NCI-H345 (cell line): ENCODE results near the gene EPB41.
A peak's percentile ranks its signal among the peaks of the same experiment; 100 is the strongest.
"Not testable (repeated sequence)": the region's sequence is repeated elsewhere in the genome, so short reads cannot be mapped to it uniquely, and the experiment has no call there.

ENCODE experiments used
- DNase-seq: peaks from one replicate; lab custom pipeline; 2025; lab: John Stamatoyannopoulos, UW

Gene EPB41

DNA sequence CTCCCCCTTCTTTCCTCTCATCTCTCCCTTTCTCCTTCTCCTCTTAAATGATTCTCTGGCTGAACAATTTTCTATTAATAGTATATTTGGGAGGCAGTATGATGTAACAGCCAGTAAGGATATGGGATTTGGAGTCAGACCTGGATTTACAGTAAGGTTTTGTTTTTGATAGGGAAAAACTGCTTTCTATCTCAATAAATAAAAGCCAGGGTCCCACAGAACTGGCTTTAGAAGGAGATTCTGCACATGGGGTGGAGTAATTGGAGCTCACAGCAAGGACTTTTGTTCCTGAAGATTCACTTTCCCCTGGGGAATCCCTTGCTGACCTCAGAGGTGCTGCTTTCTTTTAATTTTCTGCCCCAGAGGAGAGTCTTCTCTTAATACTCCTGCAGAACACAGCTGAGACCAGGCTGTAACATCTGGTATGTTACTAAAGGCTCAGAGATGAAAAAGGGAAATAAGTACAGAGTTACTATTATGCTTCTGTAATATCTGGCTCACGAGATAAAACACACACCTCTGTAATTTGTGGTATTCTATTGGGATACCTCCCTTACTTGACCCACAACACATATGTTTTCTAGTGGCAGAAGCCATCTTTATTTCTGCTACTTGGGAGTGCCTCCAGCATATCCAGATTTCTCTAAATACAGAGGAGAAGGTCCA lies 13.4 kb downstream of the EPB41 start:
- DNase-seq: peak; percentile 26

DNA sequence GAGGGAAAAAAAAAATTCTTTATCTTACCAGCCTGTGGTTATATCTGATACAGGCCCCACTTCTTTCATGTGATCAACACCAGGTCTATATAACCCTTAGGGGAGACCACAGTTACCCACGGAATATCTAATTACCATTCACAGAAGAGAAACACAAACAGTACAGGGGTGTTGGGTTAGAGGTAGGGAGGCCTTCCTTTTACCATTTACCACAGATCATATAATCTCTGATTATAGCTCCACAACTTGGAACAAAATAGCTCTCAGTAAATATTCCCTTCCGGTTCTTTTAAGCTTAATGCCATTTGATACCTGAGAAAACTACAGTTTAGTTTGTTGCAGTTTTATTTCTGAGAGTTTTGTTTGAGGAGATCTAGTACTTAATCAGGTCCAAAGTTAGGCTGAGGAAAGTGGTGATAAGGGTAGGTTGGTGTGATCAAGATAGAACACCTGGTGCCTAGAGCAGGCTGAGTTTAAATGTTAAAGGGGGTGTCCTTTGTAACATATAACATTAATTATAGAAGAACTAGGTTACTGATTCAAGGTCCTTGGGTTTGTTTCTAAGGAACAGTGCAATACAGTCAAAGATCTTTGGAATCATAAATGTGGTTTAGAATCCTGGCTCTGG lies 14.1 kb downstream of the EPB41 start:
- DNase-seq: peak; percentile 28

DNA sequence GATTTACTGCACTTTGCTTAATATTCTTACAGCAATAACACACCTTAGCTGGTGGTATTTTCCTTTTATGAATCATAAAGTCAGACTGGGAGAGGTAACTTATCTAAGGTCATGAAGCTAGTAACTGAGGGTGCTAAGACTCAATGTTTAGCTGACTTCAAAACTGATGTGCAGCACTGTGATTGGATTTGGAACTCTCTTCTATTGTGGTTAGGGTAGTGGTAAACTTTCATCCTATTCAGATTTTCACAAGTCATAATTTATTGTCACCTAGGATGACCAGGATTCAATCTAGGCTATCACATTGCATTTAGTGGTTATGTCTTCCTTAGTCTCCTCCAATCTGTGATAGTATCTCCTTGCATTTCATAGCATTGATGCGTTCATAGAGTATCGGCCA lies 18.9 kb downstream of the EPB41 start:
- DNase-seq: no peak

DNA sequence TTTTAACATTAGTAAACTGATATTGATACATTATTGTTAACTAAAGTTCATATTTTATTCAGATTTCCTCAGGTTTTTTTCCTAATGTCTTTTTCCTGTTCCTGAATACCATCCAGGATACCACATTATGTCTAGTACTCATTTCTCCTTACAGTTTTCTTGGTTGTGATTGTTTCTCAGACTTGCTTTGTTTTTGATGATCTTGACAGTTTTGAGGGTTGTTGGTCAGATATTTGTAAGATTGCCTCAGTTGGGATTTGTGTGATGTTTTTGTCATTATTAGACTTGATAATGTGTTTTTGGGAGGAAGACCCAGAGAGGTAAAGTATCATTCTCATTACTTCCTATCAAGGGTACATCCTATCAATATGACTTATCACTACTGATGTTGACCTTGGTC lies 19.5 kb downstream of the EPB41 start:
- no peak for DNase-seq

DNA sequence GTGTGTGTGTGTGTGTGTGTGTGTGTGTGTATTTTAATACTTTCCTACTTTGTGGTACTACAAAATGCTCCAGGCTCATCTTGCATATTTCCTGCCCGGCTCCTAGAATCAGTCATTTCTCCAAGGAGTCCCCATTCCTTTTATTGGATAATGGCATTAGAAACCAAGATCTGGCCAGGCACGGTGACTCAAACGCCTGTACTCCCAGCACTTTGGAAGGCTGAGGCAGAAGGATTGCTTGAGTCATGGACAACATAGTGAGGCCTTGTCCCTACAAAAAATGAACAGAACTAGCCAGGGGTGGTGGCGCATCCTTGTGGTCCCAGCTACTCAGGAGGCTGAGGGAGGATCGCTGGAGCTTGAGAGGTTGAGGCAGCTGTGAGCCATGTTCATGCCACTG lies 20.3 kb downstream of the EPB41 start:
- no peak for DNase-seq

DNA sequence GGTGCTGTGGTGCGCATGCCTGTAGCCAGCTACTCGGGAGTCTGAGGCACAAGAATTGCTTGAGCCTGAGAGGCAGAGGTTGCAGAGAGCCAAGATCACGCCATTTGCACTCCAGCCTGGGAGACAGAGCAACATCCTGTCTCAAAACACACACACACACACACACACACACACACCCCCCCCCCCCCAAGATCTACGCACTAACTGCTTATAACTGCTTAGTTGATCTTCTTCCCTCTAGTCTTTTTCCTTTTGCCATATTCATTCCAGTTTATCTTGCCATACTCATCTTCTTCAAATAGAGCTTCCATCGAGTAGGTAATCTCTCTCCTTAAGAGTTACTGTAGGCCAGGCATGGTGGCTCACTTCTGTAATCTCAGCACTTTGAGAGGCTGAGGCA lies 20.9 kb downstream of the EPB41 start:
- DNase-seq: no peak

DNA sequence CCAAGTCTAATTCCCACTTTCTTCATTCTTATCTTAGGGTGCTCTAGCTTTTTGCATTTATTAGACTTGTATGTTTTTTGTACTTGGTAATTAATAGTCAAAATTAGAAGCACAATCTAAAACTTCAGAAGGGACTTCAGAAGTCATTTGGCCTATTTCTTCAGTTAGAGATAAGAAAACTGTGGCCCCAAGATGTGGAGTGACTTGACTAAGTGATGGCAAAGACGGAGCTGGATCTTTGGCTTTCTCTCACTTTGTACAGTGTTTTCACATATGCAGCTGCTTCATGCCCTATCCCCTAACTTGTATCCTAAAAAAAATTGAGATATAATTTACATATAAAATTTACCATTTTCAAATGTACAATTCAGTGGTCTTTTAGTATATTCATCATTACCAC lies 21.7 kb downstream of the EPB41 start:
- DNase-seq: no peak

DNA sequence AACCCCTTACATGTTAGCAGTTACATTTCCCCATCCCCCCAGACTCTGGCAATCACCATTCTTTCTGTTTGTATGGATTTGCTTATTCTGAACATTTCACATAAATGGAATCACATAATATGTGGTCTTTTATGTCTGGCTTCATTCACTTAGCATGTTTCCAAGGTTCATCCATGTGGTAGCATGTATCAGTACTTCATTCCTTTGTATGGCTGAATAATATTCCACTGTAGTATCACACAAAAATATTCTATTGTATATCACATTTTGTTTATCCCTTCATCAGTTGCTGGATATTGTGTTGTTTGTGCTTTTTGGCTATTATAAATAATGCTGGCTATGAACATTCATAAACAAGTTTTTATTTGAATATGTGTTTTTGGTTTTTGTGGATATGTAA lies 22.2 kb downstream of the EPB41 start:
- no peak for DNase-seq

DNA sequence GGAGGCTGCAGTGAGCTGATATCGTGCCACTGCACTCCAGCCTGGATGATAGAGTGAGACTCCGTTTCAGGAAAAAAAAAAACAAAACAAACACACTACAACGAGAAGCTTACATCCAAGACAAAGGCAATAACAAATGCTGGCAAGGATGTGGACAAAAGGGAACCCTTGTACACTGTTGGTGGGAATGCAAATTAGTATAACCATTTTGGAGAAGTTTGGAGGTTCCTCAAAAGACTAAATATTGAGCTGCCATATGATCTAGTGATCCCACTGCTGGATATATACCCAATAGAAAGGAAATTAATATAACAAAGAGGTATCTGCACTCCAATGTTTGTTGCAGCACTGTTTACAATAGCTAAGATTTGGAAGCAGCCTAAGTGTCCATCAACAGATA lies 29.2 kb downstream of the EPB41 start:
- not testable (repeated sequence) for DNase-seq

DNA sequence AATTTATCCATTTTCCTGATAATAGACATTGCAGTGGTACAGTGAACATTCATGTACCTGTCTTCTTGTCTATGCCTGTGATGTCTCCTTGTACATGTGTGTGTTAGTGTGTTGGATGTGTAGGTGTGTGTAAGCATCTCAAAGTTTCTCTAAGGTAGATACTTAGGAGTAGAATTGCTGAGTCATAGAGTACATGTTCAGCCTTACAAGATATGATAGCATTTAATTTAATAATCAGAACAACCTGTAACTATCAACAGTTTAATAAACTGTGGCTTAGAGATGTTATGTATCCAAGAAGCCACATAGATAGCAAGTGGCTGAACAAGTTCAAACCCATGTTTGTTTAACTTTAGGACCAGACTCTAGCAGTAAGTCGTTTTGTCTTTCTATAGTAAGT lies 35.6 kb downstream of the EPB41 start:
- DNase-seq: no peak

DNA sequence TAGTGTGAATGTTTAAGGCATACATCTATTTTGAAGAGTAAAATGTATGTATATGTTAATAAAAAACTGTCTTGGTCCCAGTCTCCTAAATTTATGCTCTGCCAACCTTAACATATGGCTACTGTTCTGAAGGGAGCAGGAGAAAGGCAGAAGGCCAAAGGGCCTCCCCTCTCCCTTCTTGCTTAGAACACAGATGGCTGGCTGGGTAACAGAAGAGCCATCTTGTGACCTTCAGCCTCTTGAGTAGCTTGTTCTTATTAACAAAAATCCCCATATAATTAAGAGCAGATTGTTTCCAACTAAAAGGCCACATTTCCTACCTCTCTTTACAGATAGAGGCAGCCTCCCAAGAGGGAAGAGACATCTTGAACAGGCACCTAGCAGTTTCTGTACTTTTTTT lies 36.1 kb downstream of the EPB41 start:
- DNase-seq: no peak

DNA sequence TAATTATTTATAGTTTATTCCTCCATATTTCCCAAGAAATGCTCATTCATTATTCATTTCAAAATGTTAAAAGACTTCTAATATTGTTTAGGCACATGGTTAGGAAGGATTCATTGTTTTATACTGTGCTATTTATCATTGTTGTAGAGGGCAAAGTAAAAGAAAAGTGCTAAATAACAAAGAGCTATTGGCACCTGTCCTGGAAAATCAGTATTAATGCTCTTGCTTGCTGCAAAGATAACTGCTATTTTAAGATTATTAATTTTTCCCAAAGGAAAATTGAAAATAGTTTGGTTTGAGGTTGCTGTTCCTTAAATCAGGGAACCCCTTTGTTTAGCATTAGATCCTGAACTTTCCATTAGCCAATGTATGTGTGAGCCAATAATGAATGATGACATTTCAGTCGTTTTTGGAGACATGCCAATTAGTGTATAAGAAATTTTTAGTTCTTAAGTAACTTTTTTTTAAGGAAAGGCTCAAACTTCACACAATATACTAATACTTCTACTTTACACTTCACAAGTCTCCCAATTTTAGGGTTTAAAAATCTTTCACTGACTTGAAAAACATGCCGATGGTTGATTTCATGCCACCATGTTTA lies 39.9 kb downstream of the EPB41 start:
- DNase-seq: no peak

DNA sequence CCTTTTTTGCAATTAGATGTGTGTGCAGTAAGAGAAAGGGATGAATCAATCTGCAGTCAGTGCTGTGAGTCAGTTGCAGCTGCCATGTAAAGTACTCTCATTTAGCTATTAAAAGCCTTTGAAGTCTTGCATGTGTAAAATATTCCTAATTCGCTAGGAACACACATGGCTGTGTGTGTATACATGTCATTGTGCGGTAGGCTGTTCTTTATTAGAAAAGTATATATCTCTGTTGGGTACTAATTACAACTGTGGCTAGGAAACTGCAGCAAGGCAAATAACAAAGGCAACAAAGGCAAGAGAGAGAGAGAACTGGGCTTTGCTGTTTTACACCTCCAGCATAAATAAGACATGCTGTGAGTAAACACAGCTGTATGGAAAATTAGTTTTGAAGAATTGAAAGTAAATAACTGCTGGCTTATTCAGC lies 41.7 kb downstream of the EPB41 start:
- peak; percentile 92 for DNase-seq

DNA sequence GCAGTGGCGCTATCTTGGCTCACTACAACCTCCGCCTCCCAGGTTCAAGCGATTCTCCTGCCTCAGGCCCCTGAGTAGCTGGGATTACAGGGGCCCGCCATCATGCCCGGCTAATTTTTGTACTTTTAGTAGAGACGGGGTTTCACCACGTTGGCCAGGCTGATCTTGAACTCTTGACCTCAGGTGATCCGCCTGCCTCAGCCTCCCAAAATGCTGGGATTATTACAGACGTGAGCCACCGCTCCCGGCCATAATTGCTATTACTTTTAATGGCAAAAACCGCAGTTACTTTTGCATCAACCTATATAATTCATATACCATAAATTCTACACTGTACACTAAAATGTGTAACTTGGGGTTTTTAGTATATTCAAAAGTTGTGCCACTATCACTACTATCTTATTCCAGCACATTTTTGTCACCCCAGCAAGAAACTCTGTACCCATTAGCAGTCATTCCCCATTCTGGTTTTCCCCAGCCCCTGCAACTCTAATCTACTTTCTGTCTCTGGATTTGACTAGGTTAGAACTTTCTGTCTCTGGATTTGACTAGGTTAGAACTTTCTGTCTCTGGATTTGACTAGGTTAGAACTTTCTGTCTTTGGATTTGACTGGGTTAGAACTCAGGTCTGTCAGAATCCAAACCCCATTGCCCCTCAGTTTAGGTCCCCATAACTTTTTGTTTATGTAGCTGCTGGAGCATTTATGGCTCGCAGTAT lies 47.9 kb downstream of the EPB41 start:
- DNase-seq: not testable (repeated sequence)

DNA sequence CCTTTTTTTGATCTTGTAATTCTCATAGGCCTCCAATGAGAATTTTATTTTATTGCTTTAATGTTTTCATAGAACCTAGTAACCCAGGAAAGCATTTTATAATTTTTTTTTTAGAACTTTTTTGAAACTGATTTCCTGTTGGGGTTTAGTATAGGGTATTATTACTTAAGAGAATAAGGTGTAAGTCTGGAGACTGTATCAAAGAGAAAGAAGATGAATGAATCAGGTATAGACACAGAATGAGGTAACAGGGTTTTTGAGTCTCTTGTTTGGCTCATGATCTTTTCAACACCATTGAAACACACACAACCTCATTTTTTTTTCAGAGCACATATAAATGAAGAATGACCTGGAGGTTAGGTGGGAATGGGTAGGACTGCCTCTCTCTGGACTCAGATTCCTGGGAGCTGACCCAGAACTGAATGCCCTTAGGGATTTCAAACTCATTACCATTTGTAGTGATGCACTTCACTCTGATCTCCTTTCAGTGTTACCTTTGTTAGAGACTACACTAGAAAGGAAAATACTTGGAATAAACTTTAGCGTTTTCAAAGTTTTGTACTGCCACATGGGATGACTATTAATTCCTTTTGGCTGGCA lies 51.0 kb downstream of the EPB41 start:
- DNase-seq: no peak

DNA sequence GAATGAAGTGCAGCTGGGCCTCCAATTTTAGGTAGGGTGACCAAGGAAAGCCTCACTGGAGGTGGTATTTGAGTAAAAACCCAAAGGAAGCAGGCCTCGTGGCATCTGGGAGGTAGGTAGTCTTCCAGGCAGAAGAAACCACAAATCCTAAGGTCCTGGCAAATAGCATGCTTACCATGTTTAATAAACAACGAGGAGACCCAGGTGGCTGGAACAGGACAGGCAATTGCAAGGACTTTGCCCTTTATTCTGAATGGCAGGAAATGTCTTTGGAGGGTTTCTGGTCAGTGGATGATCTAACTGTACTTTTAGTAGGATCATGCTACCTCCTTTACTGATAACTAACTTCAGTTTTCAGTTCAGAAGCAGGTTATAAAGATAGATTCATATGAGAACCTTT lies 52.2 kb downstream of the EPB41 start:
- DNase-seq: no peak

DNA sequence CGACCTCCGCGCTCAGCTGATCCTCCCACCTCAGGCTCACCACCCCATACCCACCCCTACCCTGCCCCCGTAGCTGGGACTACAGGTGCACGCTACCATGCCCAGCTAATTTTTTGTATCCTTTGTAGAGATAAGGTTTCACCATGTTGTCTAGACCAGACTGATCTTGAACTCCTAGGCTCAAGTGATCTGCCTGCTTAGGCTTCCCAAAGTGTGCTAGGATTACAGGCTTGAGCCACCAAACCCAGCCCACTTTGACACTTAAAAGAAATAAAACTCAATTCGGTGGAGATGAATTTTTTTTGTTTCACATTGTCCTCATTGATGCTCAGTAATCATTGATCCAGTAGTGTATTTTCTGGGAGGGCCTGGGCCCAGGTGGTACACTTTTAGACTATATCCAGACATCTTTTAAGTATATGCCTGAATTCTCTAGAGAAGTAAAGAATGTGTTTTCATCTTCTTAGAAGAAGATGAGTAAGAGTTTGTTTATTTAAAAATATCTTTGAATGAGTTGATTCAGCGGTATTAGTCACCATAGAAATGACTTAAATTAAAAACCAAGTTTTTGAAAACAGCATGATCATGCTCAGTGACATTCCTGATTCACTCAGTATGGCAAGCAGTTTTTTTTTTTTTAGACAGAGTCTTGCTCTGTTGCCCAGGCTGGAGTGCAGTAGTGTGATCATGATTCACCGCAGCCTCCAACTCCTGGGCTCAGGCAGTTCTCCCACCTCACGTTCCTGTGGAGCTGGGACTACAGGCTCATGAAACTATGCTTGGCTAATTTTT lies 57.8 kb downstream of the EPB41 start:
- DNase-seq: no peak

DNA sequence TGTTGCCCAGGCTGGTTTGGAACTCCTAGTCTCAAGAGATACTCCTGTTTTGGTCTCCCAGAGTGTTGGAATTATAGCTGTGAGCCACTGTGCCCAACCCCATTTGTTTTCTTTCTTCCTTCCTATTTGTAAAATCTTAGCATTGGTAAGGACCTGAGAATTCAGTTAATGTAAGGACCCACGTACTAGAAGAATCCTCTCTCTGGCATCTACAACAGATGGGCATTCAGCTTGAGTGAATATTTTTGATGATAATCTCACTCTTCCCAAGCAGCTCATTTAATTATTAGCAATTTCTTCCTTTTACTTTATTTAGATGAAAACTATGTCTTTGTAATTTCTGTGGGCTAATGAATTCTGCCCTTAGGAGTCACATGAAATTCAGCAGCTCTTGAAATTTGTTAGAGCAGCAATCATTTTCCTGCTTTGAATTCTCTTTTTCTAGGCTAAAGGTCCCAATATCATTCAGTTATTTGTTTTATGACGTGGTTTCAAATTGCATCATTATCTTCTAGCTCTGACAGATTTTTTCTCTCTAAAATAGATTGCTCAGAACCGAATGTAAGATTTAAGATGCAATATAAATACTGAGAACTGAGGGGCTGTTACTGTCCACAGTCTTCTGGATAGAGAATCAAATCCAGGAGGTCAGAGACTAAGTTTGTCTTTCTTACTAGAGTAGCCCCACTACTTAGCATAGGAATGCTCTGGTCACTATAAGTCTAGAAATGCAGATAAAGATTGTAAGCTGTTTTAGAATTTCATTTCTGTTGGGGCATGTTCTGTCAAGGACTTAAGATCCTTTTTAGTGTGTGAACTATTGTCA lies 59.4 kb downstream of the EPB41 start:
- DNase-seq: no peak

DNA sequence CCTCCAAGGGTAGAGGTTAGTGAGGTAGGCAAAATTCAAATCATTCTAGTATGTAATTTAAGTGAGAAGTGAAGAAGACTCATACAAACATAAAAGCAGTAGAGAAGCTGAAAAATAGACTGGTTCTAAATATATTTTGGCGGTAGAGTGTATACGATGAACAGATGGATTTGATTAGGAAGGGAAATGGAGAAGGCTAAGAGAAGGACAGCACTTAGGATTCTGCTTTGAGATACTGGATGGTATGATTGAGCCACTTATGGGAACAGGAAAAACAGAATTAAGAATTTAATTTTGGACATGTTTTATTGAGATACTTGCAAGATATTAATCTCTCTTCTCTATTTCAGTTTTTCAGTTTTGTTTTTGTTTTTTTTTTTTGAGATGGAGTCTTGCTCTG lies 60.1 kb downstream of the EPB41 start:
- DNase-seq: no peak

DNA sequence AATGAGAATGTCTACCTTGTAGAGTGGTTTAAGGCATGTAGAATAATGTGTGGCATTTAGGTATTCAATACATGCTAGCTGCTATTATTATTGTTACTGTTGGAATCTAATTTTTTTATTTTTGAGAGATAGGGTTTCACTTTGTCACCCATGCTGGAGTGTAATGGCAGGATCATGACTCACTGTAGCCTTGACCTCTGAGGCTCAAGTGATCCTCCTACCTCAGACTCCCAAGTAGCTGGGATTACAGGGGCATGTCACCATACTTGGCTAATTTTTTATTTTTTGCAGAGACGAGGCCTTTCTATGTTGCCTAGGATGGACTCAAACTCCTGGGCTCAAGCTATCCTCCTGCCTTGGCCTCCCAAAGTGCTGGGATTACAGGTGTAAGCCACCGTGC lies 61.9 kb downstream of the EPB41 start:
- no peak for DNase-seq

DNA sequence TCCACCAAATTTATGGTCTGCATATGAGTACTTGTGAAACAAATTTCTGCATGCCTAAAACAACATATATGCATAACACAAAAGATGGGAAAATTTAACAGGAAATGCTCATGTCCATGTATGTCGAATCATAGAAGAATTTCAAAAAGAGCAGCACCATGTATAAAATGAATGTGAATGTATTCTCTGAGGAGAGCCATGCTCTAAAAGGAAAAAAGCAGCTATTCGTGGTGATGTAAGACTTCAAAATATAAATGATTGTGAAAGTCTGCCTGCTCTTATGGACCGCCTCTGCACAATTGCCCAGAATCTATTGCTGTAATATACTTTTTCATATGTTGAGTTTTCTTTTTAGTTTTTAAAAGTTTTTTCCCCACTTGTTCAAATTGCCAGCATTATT lies 66.8 kb downstream of the EPB41 start:
- no peak for DNase-seq
